IMR-90 (cell line): ENCODE results near the gene LIMS1. TPM values are rescaled to one million over a fixed set of nuclear protein-coding genes. Genes with fewer than 3 reads are reported as not detected.
"Not testable (repeated sequence)": the region's sequence is repeated elsewhere in the genome, so short reads cannot be mapped to it uniquely, and the experiment has no call there.

Source experiments
- ATAC-seq: fragments of 200-7000 bp; cut with Tn5 transposase; 2 replicates; pipeline ENCODE4 v1.9.1; 2020; ENCODE audit warnings: low read depth, mild to moderate bottlenecking, moderate library complexity
- BruUV-seq: library from RNA; stranded (reverse); fragments of 400-500 nt; replicated peaks from 2 replicates; lab custom pipeline; 2021; lab: Mats Ljungman, UMichigan
- CTCF ChIA-PET: fragments of 300-600 bp; formaldehyde crosslinking; extraction: SDS; loops from one replicate; lab custom pipeline; 2021; ENCODE audit warnings: antibody characterized with exemption; lab: Yijun Ruan, JAX
- POLR2A ChIA-PET: fragments of 300-600 bp; sonication (Branson Sonifier 250); formaldehyde crosslinking; loops from one replicate; lab custom pipeline; 2022; ENCODE audit warnings: antibody characterized with exemption; ENCODE audit not compliant: unreplicated experiment; lab: Charles Lee
- DNase-seq: peaks from one replicate; pipeline ENCODE4 v3.0.0; 2013
- H2AFZ ChIP-seq: replicated peaks from 2 replicates; pipeline ENCODE3; 2013; ENCODE audit warnings: low read length, mild to moderate bottlenecking; ENCODE audit not compliant: poor library complexity
- H2AK5ac ChIP-seq: 2 replicates; pipeline ENCODE4 v1.6.1; 2013; ENCODE audit warnings: low read depth, low read length, inconsistent platforms
- H2AK9ac ChIP-seq: replicated peaks from 2 replicates; pipeline ENCODE3; 2013; ENCODE audit warnings: mild to moderate bottlenecking, low read depth, low read length, moderate library complexity; ENCODE audit not compliant: poor library complexity
- H2BK120ac ChIP-seq: 2 replicates; pipeline ENCODE4 v1.6.1; 2013; ENCODE audit warnings: low read depth, low read length, inconsistent platforms
- H2BK15ac ChIP-seq: 3 replicates; pipeline ENCODE4 v1.6.1; 2013; ENCODE audit warnings: low read depth, low read length, inconsistent platforms
- H2BK20ac ChIP-seq: 2 replicates; pipeline ENCODE4 v1.6.1; 2013; ENCODE audit warnings: low read depth, mild to moderate bottlenecking, inconsistent platforms, low read length, moderate library complexity
- H2BK5ac ChIP-seq: 2 replicates; pipeline ENCODE4 v1.6.1; 2013; ENCODE audit warnings: mild to moderate bottlenecking, low read depth, low read length, inconsistent platforms; ENCODE audit not compliant: poor library complexity, severe bottlenecking
- H3K14ac ChIP-seq: replicated peaks from 2 replicates; pipeline ENCODE4 v1.6.1; 2013; ENCODE audit warnings: low read depth, low read length, inconsistent platforms
- H3K18ac ChIP-seq: 2 replicates; pipeline ENCODE4 v1.6.1; 2013; ENCODE audit warnings: low read depth, low read length, control low read depth
- H3K23ac ChIP-seq: 2 replicates; pipeline ENCODE4 v1.6.1; 2013; ENCODE audit warnings: low read depth, low read length, inconsistent platforms
- H3K27ac ChIP-seq: 2 replicates; pipeline ENCODE4 v1.5.1; 2013; ENCODE audit warnings: mild to moderate bottlenecking, control low read depth, low read length; ENCODE audit not compliant: insufficient read depth
- H3K27me3 ChIP-seq: 2 replicates; pipeline ENCODE4 v1.6.1; 2013; ENCODE audit warnings: low read length; ENCODE audit not compliant: control insufficient read depth, insufficient read depth
- H3K36me3 ChIP-seq: 2 replicates; pipeline ENCODE4 v1.6.1; 2013; ENCODE audit warnings: low read length, mixed read lengths; ENCODE audit not compliant: control insufficient read depth, insufficient read depth
- H3K4ac ChIP-seq: 2 replicates; pipeline ENCODE4 v1.6.1; 2013; ENCODE audit warnings: low read depth, low read length, inconsistent platforms
- H3K4me1 ChIP-seq: 2 replicates; pipeline ENCODE4 v1.6.1; 2013; ENCODE audit warnings: low read length, mixed read lengths; ENCODE audit not compliant: control insufficient read depth, insufficient read depth
- H3K4me2 ChIP-seq: 2 replicates; pipeline ENCODE4 v1.6.1; 2013; ENCODE audit warnings: low read depth, mild to moderate bottlenecking, control low read depth, low read length, moderate library complexity
- H3K4me3 ChIP-seq: 2 replicates; pipeline ENCODE4 v1.5.1; 2013; ENCODE audit warnings: low read depth, mild to moderate bottlenecking, control low read depth, low read length, moderate library complexity; ENCODE audit not compliant: insufficient read depth
- H3K56ac ChIP-seq: 2 replicates; pipeline ENCODE4 v1.6.1; 2013; ENCODE audit warnings: low read length, inconsistent platforms; ENCODE audit not compliant: insufficient read depth; ENCODE audit errors: extremely low read depth
- H3K79me1 ChIP-seq, 2 experiments: 2 replicates each; pipeline ENCODE4 v1.6.1; 2013; ENCODE audit warnings: low read length in 2 of 2, inconsistent platforms in 1 of 2, low read depth in 1 of 2
- H3K9ac ChIP-seq: 2 replicates; pipeline ENCODE4 v1.6.1; 2013; ENCODE audit warnings: low read depth, low read length, control low read depth
- H3K9me1 ChIP-seq: 2 replicates; pipeline ENCODE4 v1.6.1; 2013; ENCODE audit warnings: low read length, inconsistent platforms; ENCODE audit not compliant: insufficient read depth
- H3K9me3 ChIP-seq: 2 replicates; pipeline ENCODE4 v1.6.1; 2013; ENCODE audit warnings: low read length; ENCODE audit not compliant: control insufficient read depth, insufficient read depth
- H4K20me1 ChIP-seq: 2 replicates; pipeline ENCODE4 v1.6.1; 2013; ENCODE audit warnings: low read length, inconsistent platforms; ENCODE audit not compliant: insufficient read depth
- H4K5ac ChIP-seq: 2 replicates; pipeline ENCODE4 v1.6.1; 2013; ENCODE audit warnings: mild to moderate bottlenecking, low read depth, low read length, control low read depth
- H4K8ac ChIP-seq, 2 experiments: 2 replicates each; pipeline ENCODE4 v1.6.1; 2013; ENCODE audit warnings: low read depth in 2 of 2, low read length in 2 of 2, control low read depth in 1 of 2, inconsistent platforms in 1 of 2
- H4K91ac ChIP-seq: 2 replicates; pipeline ENCODE4 v1.6.1; 2013; ENCODE audit warnings: low read depth, low read length, inconsistent platforms; ENCODE audit not compliant: insufficient read depth
- WGBS, 2 experiments: methylation state at CpG; one replicate each; pipeline versions ENCODE4 v1.1.5 to v1.1.7; 2013; ENCODE audit warnings: missing lambda C conversion rate in 2 of 2; ENCODE audit not compliant: insufficient read length in 1 of 2; ENCODE audit errors: extremely low coverage in 2 of 2; 5-methylcytosine and 5-hydroxymethylcytosine counted together
- dilution Hi-C: fragments of 300-500 bp; cut with HindIII; formaldehyde crosslinking; loops from one replicate; pipeline ENCODE4 v1.14.3; 2018; ENCODE audit warnings: low sequenced_read_pairs; ENCODE audit not compliant: unreplicated experiment
- in situ Hi-C: fragments of 300-500 bp; cut with MboI; formaldehyde crosslinking; loops from 3 replicates; pipeline ENCODE4 v1.14.3; 2019; ENCODE audit warnings: low sequenced_read_pairs, inconsistent platforms, mixed read lengths
- intact Hi-C: fragments of 100-400 bp; cut with micrococcal nuclease; formaldehyde crosslinking; loops from 2 replicates; pipeline ENCODE4 v1.10.0; 2022
- polyA plus RNA-seq, 3 experiments: library from polyadenylated mRNA; depleted of rRNA; stranded (reverse); fragments of >200 nt; gene quantifications; 2 replicates each; pipeline ENCODE4 v1.2.3, GENCODE V29; 2012; ENCODE audit warnings: low replicate concordance in 1 of 3
- total RNA-seq: library from RNA; depleted of rRNA; stranded (reverse); fragments of >200 nt; gene quantifications from 2 replicates; pipeline ENCODE4 v1.2.3, GENCODE V29; 2012

Gene LIMS1
- total and polyA plus RNA-seq, 2 of the 4 experiments (the other 2 are of a cell fraction): 59.1 to 131 TPM

DNA sequence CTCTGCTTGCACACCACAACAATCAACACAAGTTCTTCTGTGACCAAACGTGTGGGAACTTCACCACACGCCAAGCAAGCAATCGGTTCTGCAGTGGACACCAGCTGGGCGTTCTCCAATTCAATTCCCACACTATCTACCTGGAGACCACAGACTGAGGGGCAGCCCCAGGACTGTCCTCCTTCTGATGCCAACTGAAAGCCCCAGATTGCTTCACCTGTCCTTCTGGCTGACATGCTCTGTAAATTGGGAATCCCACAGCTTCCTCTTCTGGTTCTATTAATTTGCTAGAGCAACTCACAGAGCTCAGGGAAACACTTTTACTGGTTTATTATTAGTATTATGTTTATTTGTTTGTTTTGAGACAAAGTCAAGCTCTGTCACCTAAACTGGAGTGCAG is 131.7 kb downstream of the LIMS1 start:
- H4K91ac ChIP-seq, H4K20me1 ChIP-seq, in situ Hi-C loops, H2BK5ac ChIP-seq, POLR2A ChIA-PET, DNase-seq, H3K9me3 ChIP-seq, H2AK5ac ChIP-seq, H3K18ac ChIP-seq, H3K27ac ChIP-seq, H4K8ac ChIP-seq, H3K14ac ChIP-seq, H2BK20ac ChIP-seq, H2AK9ac ChIP-seq, H3K9me1 ChIP-seq, H3K4me1 ChIP-seq, dilution Hi-C loops, H3K56ac ChIP-seq, H3K27me3 ChIP-seq, BruUV-seq, H3K4me2 ChIP-seq, H2BK120ac ChIP-seq, intact Hi-C loops, H2AFZ ChIP-seq, H4K5ac ChIP-seq, H3K4me3 ChIP-seq, H3K23ac ChIP-seq, ATAC-seq, H3K9ac ChIP-seq, CTCF ChIA-PET, H3K4ac ChIP-seq, H2BK15ac ChIP-seq, H3K36me3 ChIP-seq: not testable (repeated sequence)
- WGBS, 2 experiments: no CpG with 5 or more reads among the region's 4 CpGs
- peaks cover 6 to 35% of the 10 kb centered on the region in 2 experiments; a peak in 2 of 4 replicates for H3K79me1 ChIP-seq
